Ishikawa (cell line): ENCODE measurements around the gene STPG4.

ENCODE experiments used
- EP300 ChIP-seq: IDR thresholded peaks from 2 replicates; pipeline ENCODE4 v1.6.1; 2012; ENCODE audit warnings: borderline replicate concordance
- NFIC ChIP-seq: IDR thresholded peaks from 2 replicates; pipeline ENCODE4 v1.6.1; 2012
- TF ChIP-seq, protein P1 (sequence below): IDR thresholded peaks from 2 replicates; pipeline ENCODE4 v1.6.1; 2012
- TF ChIP-seq, protein P2 (sequence below): IDR thresholded peaks from 2 replicates; pipeline ENCODE4 v1.6.1; 2012
- TF ChIP-seq, protein P3 (sequence below): IDR thresholded peaks from 2 replicates; pipeline ENCODE4 v1.6.1; 2012; ENCODE audit warnings: low read depth, mild to moderate bottlenecking

DNA sequence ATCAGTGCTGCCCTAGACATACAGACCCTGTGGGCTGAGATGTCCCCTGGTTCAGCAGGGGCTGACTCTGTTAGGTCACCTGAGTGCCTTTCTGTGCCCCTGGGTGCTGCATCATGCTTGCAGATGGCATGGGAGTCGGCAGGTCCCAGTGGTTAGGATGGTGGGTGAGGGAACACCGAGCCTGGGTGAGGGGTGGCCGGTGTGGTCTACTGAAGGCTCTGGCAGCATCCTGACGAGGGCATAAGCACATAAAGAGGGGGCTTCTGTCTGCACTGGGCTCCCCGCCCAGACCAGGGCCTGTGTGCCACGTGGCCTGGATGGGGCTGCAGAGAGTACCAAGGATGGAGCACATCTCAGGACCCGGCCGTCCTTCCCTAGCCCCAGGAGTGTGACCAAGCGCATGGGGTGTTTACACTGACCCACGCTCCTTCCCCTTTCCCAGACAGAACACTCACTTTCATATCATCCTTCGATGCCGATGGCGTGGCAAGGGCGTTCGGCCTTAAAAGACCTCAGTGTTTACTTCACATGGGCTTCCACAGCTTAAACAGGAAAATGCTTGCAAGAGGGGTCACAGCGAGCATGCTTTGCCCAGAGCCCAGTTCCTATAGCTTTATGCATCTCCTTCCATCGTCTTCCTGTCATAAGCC, 115.1 kb downstream of the STPG4 start:
- TF ChIP-seq EP300 (no peak), NFIC (no peak)
- TF ChIP-seq, protein P1, sequence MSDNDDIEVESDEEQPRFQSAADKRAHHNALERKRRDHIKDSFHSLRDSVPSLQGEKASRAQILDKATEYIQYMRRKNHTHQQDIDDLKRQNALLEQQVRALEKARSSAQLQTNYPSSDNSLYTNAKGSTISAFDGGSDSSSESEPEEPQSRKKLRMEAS: no peak
- TF ChIP-seq, protein P2, sequence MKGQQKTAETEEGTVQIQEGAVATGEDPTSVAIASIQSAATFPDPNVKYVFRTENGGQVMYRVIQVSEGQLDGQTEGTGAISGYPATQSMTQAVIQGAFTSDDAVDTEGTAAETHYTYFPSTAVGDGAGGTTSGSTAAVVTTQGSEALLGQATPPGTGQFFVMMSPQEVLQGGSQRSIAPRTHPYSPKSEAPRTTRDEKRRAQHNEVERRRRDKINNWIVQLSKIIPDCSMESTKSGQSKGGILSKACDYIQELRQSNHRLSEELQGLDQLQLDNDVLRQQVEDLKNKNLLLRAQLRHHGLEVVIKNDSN: no peak
- TF ChIP-seq, protein P3, sequence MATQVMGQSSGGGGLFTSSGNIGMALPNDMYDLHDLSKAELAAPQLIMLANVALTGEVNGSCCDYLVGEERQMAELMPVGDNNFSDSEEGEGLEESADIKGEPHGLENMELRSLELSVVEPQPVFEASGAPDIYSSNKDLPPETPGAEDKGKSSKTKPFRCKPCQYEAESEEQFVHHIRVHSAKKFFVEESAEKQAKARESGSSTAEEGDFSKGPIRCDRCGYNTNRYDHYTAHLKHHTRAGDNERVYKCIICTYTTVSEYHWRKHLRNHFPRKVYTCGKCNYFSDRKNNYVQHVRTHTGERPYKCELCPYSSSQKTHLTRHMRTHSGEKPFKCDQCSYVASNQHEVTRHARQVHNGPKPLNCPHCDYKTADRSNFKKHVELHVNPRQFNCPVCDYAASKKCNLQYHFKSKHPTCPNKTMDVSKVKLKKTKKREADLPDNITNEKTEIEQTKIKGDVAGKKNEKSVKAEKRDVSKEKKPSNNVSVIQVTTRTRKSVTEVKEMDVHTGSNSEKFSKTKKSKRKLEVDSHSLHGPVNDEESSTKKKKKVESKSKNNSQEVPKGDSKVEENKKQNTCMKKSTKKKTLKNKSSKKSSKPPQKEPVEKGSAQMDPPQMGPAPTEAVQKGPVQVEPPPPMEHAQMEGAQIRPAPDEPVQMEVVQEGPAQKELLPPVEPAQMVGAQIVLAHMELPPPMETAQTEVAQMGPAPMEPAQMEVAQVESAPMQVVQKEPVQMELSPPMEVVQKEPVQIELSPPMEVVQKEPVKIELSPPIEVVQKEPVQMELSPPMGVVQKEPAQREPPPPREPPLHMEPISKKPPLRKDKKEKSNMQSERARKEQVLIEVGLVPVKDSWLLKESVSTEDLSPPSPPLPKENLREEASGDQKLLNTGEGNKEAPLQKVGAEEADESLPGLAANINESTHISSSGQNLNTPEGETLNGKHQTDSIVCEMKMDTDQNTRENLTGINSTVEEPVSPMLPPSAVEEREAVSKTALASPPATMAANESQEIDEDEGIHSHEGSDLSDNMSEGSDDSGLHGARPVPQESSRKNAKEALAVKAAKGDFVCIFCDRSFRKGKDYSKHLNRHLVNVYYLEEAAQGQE: no peak
